Activated CD4-positive, CD25-positive, alpha-beta regulatory T cell treated with anti-CD3 and anti-CD28 coated beads, Interleukin-2, amount 50 U/mL, for 24 hours (primary cell): ENCODE results near the gene LGSN.
"Not testable (repeated sequence)": the region's sequence is repeated elsewhere in the genome, so short reads cannot be mapped to it uniquely, and the experiment has no call there.

Experiments used
- ATAC-seq, 2 donors: fragments of 150-1000 bp; cut with Tn5 transposase; one replicate each; pipeline ENCODE4 v1.10.0; 2021; ENCODE audit warnings: mild to moderate bottlenecking in 1 of 2, moderate library complexity in 1 of 2

LGSN gene

DNA sequence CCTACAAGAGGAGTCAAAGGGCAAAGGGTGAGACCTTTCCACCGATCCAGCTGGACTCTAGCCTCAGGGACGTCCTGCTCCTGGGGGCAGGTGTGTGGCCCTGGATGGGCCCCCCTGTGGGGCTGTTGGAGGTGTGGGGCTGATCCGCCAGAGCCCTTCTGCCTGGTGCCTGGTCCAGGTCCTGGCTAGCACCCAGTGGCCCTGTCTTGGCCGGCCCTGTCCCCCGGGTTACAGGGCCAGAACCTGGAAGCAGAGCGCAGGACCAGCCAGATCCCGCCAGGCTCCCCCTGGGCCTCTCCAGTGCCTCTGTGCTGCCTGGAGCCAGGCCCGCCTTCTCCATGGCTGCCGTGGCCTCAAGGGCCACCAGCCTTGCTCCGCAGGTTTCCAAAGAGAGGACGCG, 89.3 kb downstream of the LGSN start:
- ATAC-seq = not testable (repeated sequence)

DNA sequence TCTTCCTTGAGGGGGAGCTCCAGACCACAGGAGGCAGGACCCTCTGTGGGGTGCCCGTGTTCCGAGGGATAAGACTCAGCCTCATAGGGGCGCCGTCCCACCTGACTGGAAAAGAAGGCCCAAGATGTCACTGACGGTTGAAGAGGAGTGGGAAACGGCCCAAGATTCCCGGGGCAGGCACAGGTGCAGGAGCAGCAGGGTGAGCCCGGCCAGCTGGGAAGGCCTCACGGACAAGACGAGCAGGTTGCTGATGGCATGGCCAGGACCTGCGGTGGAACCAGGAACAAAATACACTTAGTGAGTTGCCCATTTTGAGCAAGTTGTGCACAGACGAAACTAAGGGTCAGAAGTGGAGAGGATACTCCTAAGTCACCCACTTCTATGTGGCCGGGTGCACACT, 89.8 kb downstream of the LGSN start:
- ATAC-seq = not testable (repeated sequence)

GRCh38 chr6:63227928-63228894, 91.6 kb downstream of the LGSN start:
- not testable (repeated sequence) for ATAC-seq

- not testable (repeated sequence) for ATAC-seq
These were observed 93.8 kb downstream of the LGSN start for GRCh38 chr6:63225987-63226386.
